Sigmoid colon (tissue), 4 donors: ENCODE measurements around the gene TRAF3IP1.
"Not testable (repeated sequence)": the region's sequence is repeated elsewhere in the genome, so short reads cannot be mapped to it uniquely, and the experiment has no call there.

Source experiments
- CTCF ChIP-seq, 4 experiments: fragments of 450-650 bp in 3 of 4; fragments of 200-600 bp in 1 of 4; IDR thresholded peaks; one replicate each; pipeline ENCODE4 v1.5.1; 2016 to 2019; ENCODE audit warnings: antibody characterized with exemption in 4 of 4, mild to moderate bottlenecking in 3 of 4, moderate library complexity in 2 of 4
- EP300 ChIP-seq, 4 donors: sonication (generic); formaldehyde crosslinking; IDR thresholded peaks; one replicate each; pipeline ENCODE4 v1.6.1; 2017; ENCODE audit warnings: antibody characterized with exemption in 4 of 4
- POLR2A ChIP-seq, 2 donors: fragments of 450-650 bp; IDR thresholded peaks; one replicate each; pipeline ENCODE4 v1.6.1; 2016; ENCODE audit warnings: antibody characterized with exemption in 2 of 2, mild to moderate bottlenecking in 2 of 2, moderate library complexity in 2 of 2
- POLR2AphosphoS5 ChIP-seq, 4 donors: sonication (generic); formaldehyde crosslinking; IDR thresholded peaks; one replicate each; pipeline ENCODE4 v1.6.1; 2017; ENCODE audit warnings: antibody characterized with exemption in 4 of 4

GRCh38 chr2:238271686-238272085 lies 48.6 kb upstream of the TRAF3IP1 start:
- not testable (repeated sequence) for TF ChIP-seq CTCF, POLR2A, EP300, POLR2AphosphoS5 (IDR thresholded peaks at IDR 0.05)
